ENCODE results near the gene LMNA.
A peak's percentile ranks its signal among the peaks of the same experiment; 100 is the strongest.

LMNA gene

DNA sequence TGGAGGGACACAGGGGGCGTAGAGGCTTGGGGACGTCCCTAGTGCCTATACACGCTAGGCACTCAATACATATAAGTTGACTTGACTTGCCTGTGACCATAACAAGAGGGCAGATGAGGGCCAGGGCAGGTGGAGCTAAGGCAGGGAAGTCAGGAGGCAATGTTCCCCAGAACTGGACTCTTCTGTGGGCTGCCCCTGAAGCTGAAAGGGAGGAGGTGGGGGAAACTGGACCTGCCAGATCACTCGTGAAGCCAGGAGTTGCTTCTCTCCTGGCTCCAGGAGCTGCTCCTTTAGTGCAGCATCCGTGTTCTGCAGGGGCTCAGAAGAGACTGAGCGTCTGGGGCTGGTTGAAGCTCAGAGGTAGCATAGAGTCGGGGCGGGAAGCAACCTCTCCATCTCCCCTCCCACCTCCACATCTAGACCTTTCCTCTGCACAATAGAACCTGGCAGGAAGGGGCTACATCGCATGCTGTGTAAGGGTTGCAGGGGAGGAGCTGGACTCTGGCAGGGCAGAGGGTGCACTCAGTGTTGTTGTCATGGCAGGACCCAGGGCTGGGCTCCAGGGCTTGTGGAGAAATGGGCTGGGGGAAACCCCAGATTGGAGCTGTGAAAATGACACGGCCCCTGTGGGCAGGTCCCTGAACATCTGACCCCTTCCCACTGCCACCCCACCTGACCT, 36.0 kb downstream of the LMNA start:
- intact Hi-C loops (cut with DNase I), result no loop called here

GRCh38 chr1:156151093-156151688, 36.7 kb downstream of the LMNA start:
- intact Hi-C loops (cut with DNase I), result no loop called here

More for the DNA sequence above, 36.0 kb downstream of the LMNA start:
- DNase-seq, result peak in 3 of 42 donors; percentile 45 to 51 (median 48)

DNA sequence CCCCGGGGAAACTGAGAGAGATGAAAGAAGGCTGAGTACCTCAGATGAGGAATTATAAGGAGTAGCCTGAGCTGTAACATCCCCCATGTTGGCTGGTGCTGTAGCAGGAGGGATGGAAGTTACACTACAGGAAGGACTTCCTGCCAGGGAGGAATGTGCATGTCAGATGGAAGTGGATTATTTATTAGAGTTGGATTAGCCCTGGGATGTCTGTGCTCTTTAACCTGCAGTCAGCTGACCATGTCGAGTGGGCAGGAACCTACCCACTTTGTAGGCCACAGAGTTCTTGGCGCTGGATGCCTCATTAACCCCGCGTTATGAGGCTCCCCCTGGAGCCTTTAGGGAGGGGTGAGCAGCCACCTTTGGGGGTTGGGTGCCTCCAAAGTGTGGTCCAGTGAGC, 38.1 kb downstream of the LMNA start:
- intact Hi-C loops (cut with DNase I), result no loop called here
- DNase-seq, result no peak

More at GRCh38 chr1:156151093-156151688, 36.7 kb downstream of the LMNA start:
- peak in 1 of 42 donors; percentile 48 for DNase-seq

GRCh38 chr1:156153362-156153761, 38.9 kb downstream of the LMNA start, which contains the start of gene SEMA4A:
Gene SEMA4A (plus strand): TSS chr1:156153585. CDS start chr1:156154579, 994 bp downstream.
- DNase-seq, result no peak
- intact Hi-C loops (cut with DNase I), result no loop called here

- peak in 10 of 42 donors; percentile 17 to 66 (median 40) for DNase-seq
Measured at GRCh38 chr1:156154317-156154749, 39.8 kb downstream of the LMNA start.

GRCh38 chr1:156155756-156156510, 41.4 kb downstream of the LMNA start:
- intact Hi-C loops (cut with DNase I), result loop anchor here (5.0 kb wide), 1 partner anchor 36 kb away; the partner anchor contains the start of gene SLC25A44
- DNase-seq, result no peak

More at GRCh38 chr1:156154317-156154749, 39.8 kb downstream of the LMNA start:
- intact Hi-C loops (cut with DNase I), result no loop called here

GRCh38 chr1:156157506-156157905, 43.0 kb downstream of the LMNA start:
- intact Hi-C loops (cut with DNase I), result loop anchor here (5.0 kb wide), 1 partner anchor 35 kb away; the partner anchor contains the start of gene SLC25A44
- DNase-seq, result no peak

DNA sequence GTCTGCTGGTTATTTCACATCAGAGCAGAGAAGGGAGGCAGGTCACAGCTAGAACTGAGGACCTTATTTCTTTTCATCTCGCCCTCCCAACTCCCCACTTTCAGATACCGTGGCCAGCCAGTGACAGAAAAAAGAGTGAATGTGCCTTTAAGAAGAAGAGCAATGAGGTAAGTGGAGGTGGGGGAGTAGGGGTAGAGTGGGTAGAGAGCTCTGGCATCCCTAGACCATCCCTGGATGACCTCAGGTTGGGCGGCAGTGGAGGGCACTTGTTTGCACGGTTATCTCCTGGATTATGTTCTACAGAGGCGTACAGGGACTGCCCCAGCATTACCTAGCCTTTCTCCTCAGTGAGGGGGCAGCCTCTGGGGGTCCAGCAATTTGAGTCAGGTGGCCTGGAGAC, 43.5 kb downstream of the LMNA start:
- intact Hi-C loops (cut with DNase I), result loop anchor here (5.0 kb wide), 1 partner anchor 34 kb away; the partner anchor contains the start of gene SLC25A44
- no peak for DNase-seq

DNA sequence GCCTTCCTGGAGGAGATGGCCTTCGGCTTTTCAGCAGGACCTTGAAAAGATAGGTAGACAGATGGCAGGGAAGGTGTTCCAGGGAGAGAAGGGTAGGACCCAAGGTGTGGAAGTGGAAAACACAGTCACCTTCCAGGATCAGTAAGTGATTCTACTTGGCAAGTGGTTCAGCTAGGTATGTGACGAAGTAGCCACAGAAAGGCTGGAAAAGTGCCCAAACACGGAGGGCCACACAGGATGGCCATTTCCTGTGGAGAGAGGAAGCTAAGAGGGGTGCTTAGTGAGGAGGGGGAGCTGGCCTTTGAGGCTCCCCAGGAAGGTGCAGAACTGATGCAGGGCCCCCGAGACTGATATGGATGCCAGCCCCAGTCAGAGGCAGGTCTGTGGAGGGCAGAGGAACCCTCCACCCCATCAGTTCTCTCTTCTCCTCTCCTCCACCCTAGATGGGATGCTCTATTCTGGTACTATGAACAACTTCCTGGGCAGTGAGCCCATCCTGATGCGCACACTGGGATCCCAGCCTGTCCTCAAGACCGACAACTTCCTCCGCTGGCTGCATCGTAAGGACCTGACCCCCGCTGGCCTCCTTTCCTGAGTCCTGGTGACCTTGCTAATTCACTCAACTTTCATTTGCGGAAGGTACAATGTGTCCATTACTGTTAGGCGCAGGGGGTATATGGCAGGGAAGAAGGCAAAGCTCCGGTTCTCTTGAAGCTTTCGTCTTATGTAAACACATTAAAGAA, 45.7 kb downstream of the LMNA start:
- intact Hi-C loops (cut with DNase I), result loop anchor here (5.0 kb wide), 1 partner anchor 32 kb away; the partner anchor contains the start of gene SLC25A44
- no peak for DNase-seq

GRCh38 chr1:156160743-156161171, 46.2 kb downstream of the LMNA start:
- intact Hi-C loops (cut with DNase I), result no loop called here
- DNase-seq, result peak; percentile 64 to 90 (median 80)

GRCh38 chr1:156162430-156163037, 48.0 kb downstream of the LMNA start:
- intact Hi-C loops (cut with DNase I), result no loop called here

GRCh38 chr1:156163712-156164111, 49.2 kb downstream of the LMNA start:
- intact Hi-C loops (cut with DNase I), result no loop called here
- no peak for DNase-seq

More at GRCh38 chr1:156162430-156163037, 48.0 kb downstream of the LMNA start:
- DNase-seq, result no peak

DNA sequence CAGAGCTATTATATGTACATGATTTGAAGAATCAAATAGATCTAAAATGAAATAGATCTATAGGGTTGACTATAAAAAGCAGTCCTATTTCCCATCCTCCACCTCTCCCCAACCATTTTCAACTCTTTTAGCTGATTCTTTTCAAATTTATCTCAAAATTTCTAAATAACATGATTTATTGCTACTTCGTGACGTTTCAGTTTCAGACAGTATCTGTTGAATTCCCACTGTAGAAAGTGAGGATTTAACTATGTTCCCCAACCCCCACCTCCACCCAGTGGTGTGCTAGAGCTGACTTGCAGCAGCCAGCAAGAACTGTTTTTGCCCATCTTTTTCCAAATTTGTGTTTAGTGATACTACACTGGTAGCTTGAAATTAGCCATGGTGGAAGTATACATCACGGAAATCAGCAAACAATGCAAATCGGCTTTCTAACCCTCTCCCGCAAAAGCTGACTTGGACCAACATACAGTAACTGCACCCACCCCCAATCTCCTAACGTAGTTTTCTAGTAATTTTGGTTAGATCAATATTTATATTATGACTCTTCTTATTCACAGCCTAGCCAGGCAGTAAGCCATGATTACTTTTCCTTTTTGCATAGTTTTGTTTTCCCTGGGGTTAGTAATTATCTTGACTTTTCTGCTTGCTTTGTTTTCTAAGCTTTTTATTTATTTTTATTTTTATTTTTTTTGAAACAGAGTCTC, 49.8 kb downstream of the LMNA start:
- intact Hi-C loops (cut with DNase I), result no loop called here
- DNase-seq, result no peak

- intact Hi-C loops (cut with DNase I), result no loop called here
- DNase-seq, result no peak
Measured at GRCh38 chr1:156165083-156165482, 50.6 kb downstream of the LMNA start.

- intact Hi-C loops (cut with DNase I), result no loop called here
- no peak for DNase-seq
Measured at GRCh38 chr1:156167536-156167935, 53.0 kb downstream of the LMNA start.

DNA sequence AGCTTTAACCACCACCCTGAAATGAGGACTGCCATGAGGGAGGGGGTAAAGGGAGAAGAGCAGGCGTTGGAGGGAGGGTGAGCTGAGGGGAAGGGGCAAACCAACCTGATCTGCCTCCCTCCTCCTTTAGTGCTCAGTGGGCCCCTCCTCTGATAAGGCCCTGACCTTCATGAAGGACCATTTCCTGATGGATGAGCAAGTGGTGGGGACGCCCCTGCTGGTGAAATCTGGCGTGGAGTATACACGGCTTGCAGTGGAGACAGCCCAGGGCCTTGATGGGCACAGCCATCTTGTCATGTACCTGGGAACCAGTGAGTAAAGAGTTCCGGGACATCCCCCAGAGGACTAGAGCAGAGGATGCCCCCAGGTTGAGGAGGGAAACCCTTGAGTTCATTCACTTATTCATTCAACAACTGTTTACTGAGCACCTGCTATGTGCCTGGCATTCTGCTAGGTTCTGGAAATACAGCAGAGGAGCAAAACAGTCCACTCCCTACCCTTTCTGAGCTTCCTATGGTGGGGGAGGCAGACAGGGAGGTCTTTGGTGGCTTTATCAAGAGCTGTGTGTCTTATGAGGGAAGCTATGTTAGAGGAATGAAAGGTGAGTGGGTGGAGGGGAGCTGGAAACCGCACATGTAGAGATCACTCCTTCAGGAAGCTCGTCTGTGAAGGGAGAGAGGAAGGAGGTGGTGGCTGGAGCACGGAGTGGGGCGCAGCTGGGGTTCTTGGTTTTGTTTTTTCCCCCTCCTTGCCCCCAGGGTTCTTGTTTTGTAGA, 58.4 kb downstream of the LMNA start:
- intact Hi-C loops (cut with DNase I), result no loop called here

More for the DNA sequence above, 58.4 kb downstream of the LMNA start:
- peak in 6 of 42 donors; percentile 16 to 64 (median 40) for DNase-seq
